Peyer's patch (tissue), 4 donors: ENCODE data around the gene TRPM7. TPM values are rescaled to one million over a fixed set of nuclear protein-coding genes. Genes with fewer than 3 reads are reported as not detected.
"Not testable (repeated sequence)": the region's sequence is repeated elsewhere in the genome, so short reads cannot be mapped to it uniquely, and the experiment has no call there.

ENCODE experiments used
- DNase-seq, 3 donors: peaks; one replicate each; pipeline ENCODE4 v3.0.0-alpha.2; 2017 to 2019
- H3K27ac ChIP-seq, 4 donors: fragments of 200-600 bp; sonication (generic); one replicate each; pipeline ENCODE4 v1.5.1; 2016 to 2019
- H3K27me3 ChIP-seq, 2 donors: fragments of 200-600 bp; sonication (generic); one replicate each; pipeline ENCODE4 v1.5.1; 2019
- H3K36me3 ChIP-seq, 3 donors: fragments of 200-600 bp; sonication (generic); one replicate each; pipeline ENCODE4 v1.5.1; 2016 to 2019
- H3K4me1 ChIP-seq, 4 donors: fragments of 200-600 bp; sonication (generic); one replicate each; pipeline ENCODE4 v1.5.1; 2016 to 2019
- H3K4me3 ChIP-seq, 4 donors: fragments of 200-600 bp; sonication (generic); 1 replicate in 3 of 4; 2 replicates in 1 of 4; pipeline ENCODE4 v1.5.1; 2016 to 2019; ENCODE audit warnings: mild to moderate bottlenecking in 1 of 4
- H3K9me3 ChIP-seq, 4 donors: fragments of 200-600 bp; sonication (generic); one replicate each; pipeline ENCODE4 v1.5.1; 2016 to 2019; ENCODE audit warnings: mild to moderate bottlenecking in 1 of 4
- POLR2A ChIP-seq, 2 donors: fragments of 450-650 bp; IDR thresholded peaks; one replicate each; pipeline ENCODE4 v1.5.1; 2017; ENCODE audit warnings: antibody characterized with exemption in 2 of 2, mild to moderate bottlenecking in 2 of 2, moderate library complexity in 2 of 2
- total RNA-seq, 4 donors: library from RNA; depleted of rRNA; stranded (reverse); fragments of >200 nt; gene quantifications; one replicate each; pipeline ENCODE4 v1.1.0, GENCODE V29; 2016
- TF ChIP-seq, protein P1 (sequence below), 6 experiments: fragments of 450-650 bp in 4 of 6; fragments of 200-600 bp in 2 of 6; sonication (generic) in 1 of 6; IDR thresholded peaks; one replicate each; pipeline ENCODE4 v1.5.1; 2017 to 2019; ENCODE audit warnings: antibody characterized with exemption in 6 of 6, mild to moderate bottlenecking in 3 of 6, moderate library complexity in 1 of 6

The TRPM7 gene
- total RNA-seq, 4 donors from 2014 or later, result 44.1 to 93.3 (median 63.6) TPM

GRCh38 chr15:50607129-50607528, 79.5 kb downstream of the TRPM7 start:
- TF ChIP-seq, protein P1, sequence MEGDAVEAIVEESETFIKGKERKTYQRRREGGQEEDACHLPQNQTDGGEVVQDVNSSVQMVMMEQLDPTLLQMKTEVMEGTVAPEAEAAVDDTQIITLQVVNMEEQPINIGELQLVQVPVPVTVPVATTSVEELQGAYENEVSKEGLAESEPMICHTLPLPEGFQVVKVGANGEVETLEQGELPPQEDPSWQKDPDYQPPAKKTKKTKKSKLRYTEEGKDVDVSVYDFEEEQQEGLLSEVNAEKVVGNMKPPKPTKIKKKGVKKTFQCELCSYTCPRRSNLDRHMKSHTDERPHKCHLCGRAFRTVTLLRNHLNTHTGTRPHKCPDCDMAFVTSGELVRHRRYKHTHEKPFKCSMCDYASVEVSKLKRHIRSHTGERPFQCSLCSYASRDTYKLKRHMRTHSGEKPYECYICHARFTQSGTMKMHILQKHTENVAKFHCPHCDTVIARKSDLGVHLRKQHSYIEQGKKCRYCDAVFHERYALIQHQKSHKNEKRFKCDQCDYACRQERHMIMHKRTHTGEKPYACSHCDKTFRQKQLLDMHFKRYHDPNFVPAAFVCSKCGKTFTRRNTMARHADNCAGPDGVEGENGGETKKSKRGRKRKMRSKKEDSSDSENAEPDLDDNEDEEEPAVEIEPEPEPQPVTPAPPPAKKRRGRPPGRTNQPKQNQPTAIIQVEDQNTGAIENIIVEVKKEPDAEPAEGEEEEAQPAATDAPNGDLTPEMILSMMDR (IDR thresholded peaks at IDR 0.05), result no peak
- no peak for TF ChIP-seq POLR2A (IDR thresholded peaks at IDR 0.05)
- Histone ChIP-seq H3K4me3 (no peak overlapping the region), H3K9me3 (no peaks in the 10 kb centered on the region), H3K27ac (no peak overlapping the region), H3K27me3 (no peaks in the 10 kb centered on the region), H3K36me3 (peaks cover 0 to 92% (median 0%) of the 10 kb centered on the region in 3 donors), H3K4me1 (no peaks in the 10 kb centered on the region)
- DNase-seq, result no peak

DNA sequence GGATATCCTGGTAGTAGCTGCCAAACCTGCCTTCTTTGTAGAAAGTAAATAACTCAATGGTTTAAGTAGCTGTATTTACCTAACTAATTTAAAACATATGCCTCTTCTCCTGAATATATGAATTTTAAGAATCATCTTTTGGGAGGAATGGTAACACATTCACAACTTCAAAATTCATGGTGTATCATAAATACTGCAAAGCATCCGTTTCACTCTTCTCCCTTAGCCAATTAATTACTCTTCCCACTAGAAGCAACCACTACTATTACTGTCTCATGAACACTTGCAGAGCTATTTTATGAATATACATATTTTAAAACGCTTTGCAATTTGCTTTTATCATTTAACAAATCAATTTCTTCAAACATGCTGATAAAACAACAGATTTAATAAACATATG, 81.1 kb downstream of the TRPM7 start:
- TF ChIP-seq, protein P1 (IDR thresholded peaks at IDR 0.05), result no peak
- TF ChIP-seq POLR2A (IDR thresholded peaks at IDR 0.05), result no peak
- H3K4me3 ChIP-seq, result no peak overlapping the region
- H3K4me1 ChIP-seq, result no peaks in the 10 kb centered on the region
- H3K27me3 ChIP-seq, result no peaks in the 10 kb centered on the region
- no peak for DNase-seq
- peaks cover 0 to 86% (median 0%) of the 10 kb centered on the region in 3 donors for H3K36me3 ChIP-seq
- H3K9me3 ChIP-seq, result no peaks in the 10 kb centered on the region
- no peak overlapping the region for H3K27ac ChIP-seq

DNA sequence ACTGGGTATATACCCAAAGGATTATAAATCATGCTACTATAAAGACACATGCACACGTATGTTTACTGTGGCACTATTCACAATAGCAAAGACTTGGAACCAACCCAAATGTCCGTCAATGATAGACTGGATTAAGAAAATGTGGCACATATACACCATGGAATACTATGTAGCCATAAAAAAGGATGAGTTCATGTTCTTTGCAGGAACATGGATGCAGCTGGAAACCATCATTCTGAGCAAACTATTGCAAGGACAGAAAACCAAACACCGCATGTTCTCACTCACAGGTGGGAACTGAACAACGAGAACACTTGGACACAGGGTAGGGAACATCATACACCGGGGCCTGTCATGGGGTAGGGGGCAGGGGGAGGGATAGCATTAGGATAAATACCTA, 84.6 kb downstream of the TRPM7 start:
- peaks cover 0 to 80% (median 0%) of the 10 kb centered on the region in 3 donors for H3K36me3 ChIP-seq
- H3K27me3 ChIP-seq, DNase-seq: not testable (repeated sequence)

GRCh38 chr15:50594311-50594710, 92.3 kb downstream of the TRPM7 start:
- H3K9me3 ChIP-seq, result no peaks in the 10 kb centered on the region
- TF ChIP-seq, protein P1 (IDR thresholded peaks at IDR 0.05), result no peak
- no peak for TF ChIP-seq POLR2A (IDR thresholded peaks at IDR 0.05)
- H3K27me3 ChIP-seq, result no peaks in the 10 kb centered on the region
- H3K4me1 ChIP-seq, result no peaks in the 10 kb centered on the region
- no peak overlapping the region for H3K4me3 ChIP-seq
- DNase-seq, result no peak
- H3K36me3 ChIP-seq, result peaks cover 0 to 87% (median 0%) of the 10 kb centered on the region in 3 donors
- no peak overlapping the region for H3K27ac ChIP-seq

More for the DNA sequence above, 84.6 kb downstream of the TRPM7 start:
- H3K9me3 ChIP-seq, H3K4me1 ChIP-seq, H3K4me3 ChIP-seq, H3K27ac ChIP-seq: not testable (repeated sequence)

GRCh38 chr15:50593761-50594160, 92.8 kb downstream of the TRPM7 start:
- H3K4me1 ChIP-seq, result no peaks in the 10 kb centered on the region
- no peak for DNase-seq
- H3K9me3 ChIP-seq, result no peaks in the 10 kb centered on the region
- no peak overlapping the region for H3K27ac ChIP-seq
- TF ChIP-seq, protein P1 (IDR thresholded peaks at IDR 0.05), result no peak
- no peak for TF ChIP-seq POLR2A (IDR thresholded peaks at IDR 0.05)
- peaks cover 0 to 88% (median 0%) of the 10 kb centered on the region in 3 donors for H3K36me3 ChIP-seq
- no peaks in the 10 kb centered on the region for H3K27me3 ChIP-seq
- no peak overlapping the region for H3K4me3 ChIP-seq

- Histone ChIP-seq H3K36me3 (peaks cover 0 to 96% (median 0%) of the 10 kb centered on the region in 3 donors), H3K27ac (no peak overlapping the region), H3K9me3 (no peaks in the 10 kb centered on the region), H3K4me3 (no peak overlapping the region), H3K4me1 (no peaks in the 10 kb centered on the region), H3K27me3 (no peaks in the 10 kb centered on the region)
- TF ChIP-seq, protein P1 (IDR thresholded peaks at IDR 0.05), result no peak
- TF ChIP-seq POLR2A (IDR thresholded peaks at IDR 0.05), result no peak
- no peak for DNase-seq
Measured at GRCh38 chr15:50590288-50590687, 96.3 kb downstream of the TRPM7 start.
